ENCODE results near the gene KCTD16.

The KCTD16 gene

GRCh38 chr5:144189800-144190429, 19.2 kb downstream of the KCTD16 start (continued):
- TF ChIP-seq HIC1 (tag by site-specific recombination; IDR thresholded peaks at IDR 0.05) (peak; percentile 97), ZNF416 (tag by site-specific recombination; IDR thresholded peaks at IDR 0.05) (no peak), ZNF473 (tag by site-specific recombination; IDR thresholded peaks at IDR 0.05) (no peak), KLF8 (tag by site-specific recombination; IDR thresholded peaks at IDR 0.05) (0 out of 2 replicates have a peak, but pooled peaks have one; percentile 34), MYNN (tag by site-specific recombination; IDR thresholded peaks at IDR 0.05; ENCODE audit: borderline replicate concordance) (no peak), MZF1 (tag by site-specific recombination; IDR thresholded peaks at IDR 0.05; ENCODE audit: borderline replicate concordance) (no peak)

GRCh38 chr5:144191531-144191930, 20.9 kb downstream of the KCTD16 start:
- no peak overlapping the region for H3K4me3 ChIP-seq (ENCODE audit: low read depth, low read length)
- H3K36me3 ChIP-seq (ENCODE audit: control insufficient read depth in 2 of 2, insufficient read depth in 1 of 2, low read length in 2 of 2) = no peaks in the 10 kb centered on the region
- H3K4me1 ChIP-seq (ENCODE audit: control insufficient read depth, insufficient read depth, low read length) = peaks cover 32% of the 10 kb centered on the region
- no peak for TF ChIP-seq ZNF521 (tag by site-specific recombination; IDR thresholded peaks at IDR 0.05)
- no peak for TF ChIP-seq ZNF202 (tag by site-specific recombination; IDR thresholded peaks at IDR 0.05; ENCODE audit: borderline replicate concordance)
- TF ChIP-seq ZNF658 (tag by site-specific recombination; IDR thresholded peaks at IDR 0.05) = no peak
- TF ChIP-seq ZNF214 (tag by site-specific recombination; IDR thresholded peaks at IDR 0.05; ENCODE audit: borderline replicate concordance) = no peak
- no peak for TF ChIP-seq BCL6B (tag by site-specific recombination; IDR thresholded peaks at IDR 0.05)
- no peak for TF ChIP-seq BCL11B (tag by site-specific recombination; IDR thresholded peaks at IDR 0.05; ENCODE audit: low read depth)
- H3K9me3 ChIP-seq (ENCODE audit: control insufficient read depth, insufficient read depth, low read depth, low read length) = no peaks in the 10 kb centered on the region
- ChIA-PET POLR2A (interaction anchor here (0.6 kb wide), 2 partner anchors 21 to 320 kb away, joined by 3 to 4 read pairs; partner anchors contain the start of genes KCTD16 and YIPF5), CTCF (interaction anchor here (0.5 to 5.3 kb wide), 16 partner anchors 13 to 1769 kb away, joined by 3 to 29 read pairs (median 4); no protein-coding TSS in a partner anchor)
- H3K27ac ChIP-seq (ENCODE audit: extremely low read depth, low read depth, low read length) = no peak overlapping the region; the same call in 1 of the 2 replicates

- Histone ChIP-seq H3K4me3 (ENCODE audit: low read depth, low read length) (no peak overlapping the region), H3K4me1 (ENCODE audit: control insufficient read depth, insufficient read depth, low read length) (peaks cover 32% of the 10 kb centered on the region), H3K27ac (ENCODE audit: extremely low read depth, low read depth, low read length) (no peak overlapping the region), H3K9me3 (ENCODE audit: control insufficient read depth, insufficient read depth, low read depth, low read length) (no peaks in the 10 kb centered on the region), H3K36me3 (ENCODE audit: control insufficient read depth in 2 of 2, insufficient read depth in 1 of 2, low read length in 2 of 2) (no peaks in the 10 kb centered on the region)
- ChIA-PET POLR2A (interaction anchor here (0.6 kb wide), 2 partner anchors 21 to 320 kb away, joined by 3 to 4 read pairs; partner anchors contain the start of genes KCTD16 and YIPF5), CTCF (interaction anchor here (0.5 to 5.3 kb wide), 17 partner anchors 13 to 1770 kb away, joined by 3 to 29 read pairs (median 4); no protein-coding TSS in a partner anchor)
- TF ChIP-seq ZNF571 (tag by site-specific recombination; IDR thresholded peaks at IDR 0.05) (no peak), ZNF239 (tag by site-specific recombination; IDR thresholded peaks at IDR 0.05) (no peak), ZFP69B (tag by site-specific recombination; IDR thresholded peaks at IDR 0.05) (no peak), CTCF (tag by site-specific recombination; IDR thresholded peaks at IDR 0.05) (0 out of 2 replicates have a peak, but pooled peaks have one; percentile 20), BCL11B (tag by site-specific recombination; IDR thresholded peaks at IDR 0.05; ENCODE audit: low read depth) (no peak), PBX3 (CRISPR knock-in tag; IDR thresholded peaks at IDR 0.05) (no peak), ZNF138 (tag by site-specific recombination; IDR thresholded peaks at IDR 0.05; ENCODE audit: borderline replicate concordance) (no peak), ZNF362 (tag by site-specific recombination; IDR thresholded peaks at IDR 0.05) (no peak), ZNF423 (tag by site-specific recombination; IDR thresholded peaks at IDR 0.05) (no peak), ZNF639 (tag by site-specific recombination; IDR thresholded peaks at IDR 0.05) (no peak), ZNF837 (tag by site-specific recombination; IDR thresholded peaks at IDR 0.05) (no peak), ZNF792 (tag by site-specific recombination; IDR thresholded peaks at IDR 0.05) (no peak), ZNF302 (tag by site-specific recombination; IDR thresholded peaks at IDR 0.05; ENCODE audit: low read depth) (no peak)
These were observed 21.3 kb downstream of the KCTD16 start for GRCh38 chr5:144191998-144192397.
